SK-N-SH (cell line): Measurements from ENCODE around the gene ANGPTL4. TPM values are rescaled to one million over a fixed set of nuclear protein-coding genes. Genes with fewer than 3 reads are reported as not detected.

Experiments
- CTCF ChIA-PET: fragments of 300-600, 350-600 bp; formaldehyde crosslinking; extraction: SDS; loops from one replicate; lab custom pipeline; 2021; lab: Yijun Ruan, JAX
- POLR2A ChIA-PET: fragments of 350-600 bp; sonication (Branson Sonifier 250); formaldehyde crosslinking; extraction: SDS; loops from one replicate; lab custom pipeline; 2020; ENCODE audit warnings: antibody characterized with exemption, inconsistent platforms; lab: Yijun Ruan, JAX
- DNase-seq: peaks from one replicate; pipeline ENCODE4 v3.0.0; 2012
- H2AFZ ChIP-seq: fragments of 200-600 bp; sonication (generic); 2 replicates; pipeline ENCODE4 v1.8.1; 2016; ENCODE audit warnings: antibody characterized with exemption, mild to moderate bottlenecking, low read depth
- H3F3A ChIP-seq: fragments of 200-600 bp; sonication (generic); replicated peaks from 2 replicates; pipeline ENCODE3; 2016; ENCODE audit warnings: antibody characterized with exemption, mild to moderate bottlenecking; ENCODE audit not compliant: insufficient read depth
- H3K27ac ChIP-seq, 2 experiments: fragments of 200-500 bp in 1 of 2; fragments of 200-600 bp in 1 of 2; sonication (Bioruptor generic) in 1 of 2; sonication (generic), shearing (Covaris generic) in 1 of 2; 2 replicates each; pipeline versions ENCODE4 v1.5.1 to v1.6.1; 2014 to 2016; ENCODE audit warnings: low read depth in 2 of 2, inconsistent platforms in 1 of 2, low read length in 1 of 2, mild to moderate bottlenecking in 1 of 2, mixed read lengths in 1 of 2
- H3K27me3 ChIP-seq: fragments of 200-600 bp; sonication (generic), shearing (Covaris generic); 2 replicates; pipeline ENCODE4 v1.6.1; 2016; ENCODE audit warnings: mixed run types; ENCODE audit not compliant: insufficient read depth
- H3K36me3 ChIP-seq, 2 experiments: fragments of 200-500 bp in 1 of 2; fragments of 200-600 bp in 1 of 2; sonication (Bioruptor generic) in 1 of 2; sonication (generic) in 1 of 2; replicated peaks in 1 of 2; 2 replicates each; pipeline versions ENCODE3 to v1.5.1; 2014 to 2016; ENCODE audit warnings: low read length in 1 of 2, mild to moderate bottlenecking in 1 of 2; ENCODE audit not compliant: insufficient read depth in 2 of 2, control insufficient read depth in 1 of 2
- H3K4me1 ChIP-seq, 2 experiments: fragments of 200-500 bp in 1 of 2; fragments of 200-600 bp in 1 of 2; sonication (Bioruptor generic) in 1 of 2; sonication (generic), shearing (Covaris generic) in 1 of 2; 2 replicates each; pipeline versions ENCODE4 v1.5.1 to v1.6.1; 2014 to 2016; ENCODE audit warnings: low read depth in 1 of 2, low read length in 1 of 2, mixed run types in 1 of 2; ENCODE audit not compliant: insufficient read depth in 2 of 2, control insufficient read depth in 1 of 2
- H3K4me2 ChIP-seq: fragments of 200-600 bp; sonication (generic), shearing (Covaris generic); 2 replicates; pipeline ENCODE4 v1.6.1; 2017; ENCODE audit warnings: mixed run types
- H3K4me3 ChIP-seq, 2 experiments: fragments of 200-500 bp in 1 of 2; fragments of 200-600 bp in 1 of 2; sonication (Bioruptor generic) in 1 of 2; sonication (generic), shearing (Covaris generic) in 1 of 2; 2 replicates each; pipeline versions ENCODE4 v1.5.1 to v1.8.1; 2014 to 2016; ENCODE audit warnings: low read depth in 2 of 2, inconsistent platforms in 1 of 2, low read length in 1 of 2, mild to moderate bottlenecking in 1 of 2, mixed read lengths in 1 of 2, moderate library complexity in 1 of 2
- H3K79me2 ChIP-seq: fragments of 200-600 bp; sonication (generic); 2 replicates; pipeline ENCODE4 v1.8.1; 2017; ENCODE audit warnings: mild to moderate bottlenecking; ENCODE audit not compliant: insufficient read depth
- H3K9ac ChIP-seq: fragments of 200-600 bp; sonication (generic); 2 replicates; pipeline ENCODE4 v1.6.1; 2017; ENCODE audit warnings: mixed run types
- H3K9me2 ChIP-seq: fragments of 200-600 bp; sonication (generic); 2 replicates; pipeline ENCODE4 v1.6.1; 2017; ENCODE audit warnings: mixed run types
- H3K9me3 ChIP-seq: fragments of 200-600 bp; sonication (generic); 2 replicates; pipeline ENCODE4 v1.6.1; 2017; ENCODE audit warnings: mixed run types, mild to moderate bottlenecking, moderate library complexity
- H4K20me1 ChIP-seq: fragments of 200-600 bp; sonication (generic); 2 replicates; pipeline ENCODE4 v1.6.1; 2017; ENCODE audit warnings: mild to moderate bottlenecking, mixed run types; ENCODE audit not compliant: insufficient read depth
- CHD2 ChIP-seq: fragments of 150-350 bp; IDR thresholded peaks from 2 replicates; pipeline ENCODE4 v1.6.1; 2018; ENCODE audit warnings: low read length; ENCODE audit not compliant: partially characterized antibody
- ELF1 ChIP-seq: IDR thresholded peaks from 2 replicates; pipeline ENCODE4 v1.4.0; 2012
- EP300 ChIP-seq, 2 experiments: IDR thresholded peaks; 2 replicates each; pipeline versions ENCODE4 v1.4.0 to v1.6.1; 2012; ENCODE audit warnings: borderline replicate concordance in 1 of 2, low read depth in 1 of 2, low read length in 1 of 2
- FOSL2 ChIP-seq: IDR thresholded peaks from 2 replicates; pipeline ENCODE4 v1.4.0; 2012; ENCODE audit warnings: low read depth, mild to moderate bottlenecking, moderate library complexity, borderline replicate concordance
- FOXJ3 ChIP-seq: sonication (generic); formaldehyde crosslinking; IDR thresholded peaks from 2 replicates; pipeline ENCODE4 v1.5.1; 2020; ENCODE audit warnings: mild to moderate bottlenecking, missing genetic modification reagents
- GABPA ChIP-seq: IDR thresholded peaks from 2 replicates; pipeline ENCODE4 v1.4.0; 2012; ENCODE audit warnings: low read depth, mild to moderate bottlenecking
- GATA2 ChIP-seq: sonication (generic); formaldehyde crosslinking; IDR thresholded peaks from 2 replicates; pipeline ENCODE4 v1.5.0; 2020; ENCODE audit warnings: mild to moderate bottlenecking, missing genetic modification reagents
- MXI1 ChIP-seq: IDR thresholded peaks from 2 replicates; pipeline ENCODE4 v1.6.1; 2012; ENCODE audit warnings: mild to moderate bottlenecking, low read depth, low read length, improper control_type of control experiment
- REST ChIP-seq: IDR thresholded peaks from 2 replicates; pipeline ENCODE4 v1.6.1; 2012; ENCODE audit warnings: mild to moderate bottlenecking, low read depth, low read length, moderate library complexity
- RXRA ChIP-seq: IDR thresholded peaks from 2 replicates; pipeline ENCODE4 v1.4.0; 2012; ENCODE audit warnings: low read depth, mild to moderate bottlenecking, borderline replicate concordance
- SIN3A ChIP-seq: IDR thresholded peaks from 2 replicates; pipeline ENCODE4 v1.6.1; 2012; ENCODE audit warnings: low read depth, mild to moderate bottlenecking, low read length, moderate library complexity, borderline replicate concordance
- SMC3 ChIP-seq: IDR thresholded peaks from 2 replicates; pipeline ENCODE4 v1.6.1; 2012; ENCODE audit warnings: low read depth, low read length, improper control_type of control experiment
- TAF1 ChIP-seq: IDR thresholded peaks from 2 replicates; pipeline ENCODE4 v1.6.1; 2012; ENCODE audit warnings: low read depth, mild to moderate bottlenecking, low read length, moderate library complexity, borderline replicate concordance
- TEAD4 ChIP-seq: IDR thresholded peaks from 2 replicates; pipeline ENCODE4 v1.4.0; 2012; ENCODE audit warnings: mild to moderate bottlenecking, borderline replicate concordance; ENCODE audit not compliant: insufficient read depth
- YY1 ChIP-seq: IDR thresholded peaks from 2 replicates; pipeline ENCODE4 v1.4.0; 2012; ENCODE audit warnings: low read depth, mild to moderate bottlenecking
- WGBS: methylation state at CpG from one replicate; pipeline ENCODE4 v1.1.6; 2017; ENCODE audit warnings: low lambda C conversion rate; 5-methylcytosine and 5-hydroxymethylcytosine counted together
- polyA plus RNA-seq, 3 experiments: library from polyadenylated mRNA; depleted of rRNA; stranded (reverse); fragments of >200 nt; gene quantifications; 2 replicates each; pipeline ENCODE4 v1.2.3, GENCODE V29; 2012
- TF ChIP-seq, protein P1 (sequence below): fragments of 150-350 bp; IDR thresholded peaks from 2 replicates; pipeline ENCODE4 v1.6.1; 2016; ENCODE audit warnings: mild to moderate bottlenecking, low read depth, low read length
- TF ChIP-seq, protein P2 (sequence below): IDR thresholded peaks from 2 replicates; pipeline ENCODE4 v1.4.0; 2012; ENCODE audit warnings: low read depth
- TF ChIP-seq, protein P3 (sequence below): IDR thresholded peaks from 2 replicates; pipeline ENCODE4 v1.4.0; 2012; ENCODE audit warnings: low read depth, borderline replicate concordance

The ANGPTL4 gene
- polyA plus RNA-seq, 1 of the 3 experiments (the other 2 are of a cell fraction): 62.5 TPM

DNA sequence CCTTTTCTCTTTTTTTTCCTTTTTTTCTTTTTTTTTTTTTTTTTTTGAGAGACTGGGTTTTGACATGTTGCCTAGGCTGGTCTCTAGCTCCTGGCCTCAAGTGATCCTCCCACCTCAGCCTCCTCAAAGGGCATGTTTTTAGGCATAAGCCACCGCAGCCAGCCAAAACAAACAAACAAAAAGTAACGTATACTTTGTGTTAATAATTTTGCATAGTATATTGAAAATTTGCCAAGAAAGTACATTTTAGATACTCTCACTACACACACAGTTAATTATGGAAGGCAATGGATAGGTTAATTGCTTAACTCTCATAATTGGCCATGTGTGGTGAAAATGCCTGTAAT, 24.6 kb downstream of the ANGPTL4 start:
- no peaks in the 10 kb centered on the region for H3K9me3 ChIP-seq
- H3K4me3 ChIP-seq: no peak overlapping the region
- H3K9me2 ChIP-seq: no peaks in the 10 kb centered on the region
- H3F3A ChIP-seq: peaks cover 16% of the 10 kb centered on the region
- ChIA-PET CTCF (interaction anchor here (8.0 kb wide), 1 partner anchor 35 kb away, joined by 78 read pairs; no protein-coding TSS in a partner anchor), POLR2A (interaction anchor here (0.7 kb wide), 1 partner anchor 124 kb away, joined by 3 read pairs; no protein-coding TSS in a partner anchor)
- H3K4me1 ChIP-seq: peaks cover 14 to 28% of the 10 kb centered on the region in 2 experiments; a peak in 2 of 4 replicates
- peaks cover 44% of the 10 kb centered on the region for H3K79me2 ChIP-seq
- no peak overlapping the region for H2AFZ ChIP-seq
- H3K36me3 ChIP-seq: peaks cover 0 to 11% of the 10 kb centered on the region in 2 experiments
- H3K9ac ChIP-seq: no peak overlapping the region
- H3K27me3 ChIP-seq: no peaks in the 10 kb centered on the region
- peak overlapping the region; percentile 71; the same call in 1 of the 2 replicates for H3K4me2 ChIP-seq
- DNase-seq: no peak
- H4K20me1 ChIP-seq: peaks cover 28% of the 10 kb centered on the region
- 67% methylated on average over 2 of the region's 2 CpGs for WGBS
- H3K27ac ChIP-seq: no peak overlapping the region
- TF ChIP-seq REST (no peak), FOSL2 (no peak), EP300 (IDR thresholded peaks at IDR 0.05; ENCODE audit: borderline replicate concordance in 1 of 2, low read depth in 1 of 2, low read length in 1 of 2) (no peak), TEAD4 (no peak), GATA2 (CRISPR knock-in tag) (no peak)

GRCh38 chr19:8389891-8390616, 26.1 kb downstream of the ANGPTL4 start, which contains the start of gene RAB11B:
RAB11B (plus strand) TSS chr19:8390360; CDS start chr19:8390417, 57 bp downstream.
- Histone ChIP-seq H3K27ac (peak within 1 kb of the TSS; percentile 97 to 99), H3K9me3 (no peaks in the 10 kb centered on the region), H3K9me2 (no peaks in the 10 kb centered on the region), H3K9ac (peak within 1 kb of the TSS; percentile 100), H4K20me1 (peaks cover 43% of the 10 kb centered on the region), H3F3A (peaks cover 16% of the 10 kb centered on the region), H3K4me3 (peak within 1 kb of the TSS; percentile 86 to 91), H3K4me1 (peaks cover 14 to 31% of the 10 kb centered on the region in 2 experiments; a peak in 2 of 4 replicates), H3K27me3 (no peaks in the 10 kb centered on the region), H3K79me2 (peaks cover 59% of the 10 kb centered on the region), H2AFZ (peak within 1 kb of the TSS; percentile 86), H3K36me3 (peaks cover 0 to 11% of the 10 kb centered on the region in 2 experiments), H3K4me2 (peak within 1 kb of the TSS; percentile 94)
- CTCF ChIA-PET: interaction anchor here (0.7 to 8.0 kb wide), 2 partner anchors 36 to 116 kb away, joined by 4 to 78 read pairs; no protein-coding TSS in a partner anchor
- peak; percentile 92 for DNase-seq
- 0% methylated on average over 15 of the region's 70 CpGs for WGBS
- POLR2A ChIA-PET: interaction anchor here (0.7 to 1.9 kb wide), 6 partner anchors 12 to 123 kb away, joined by 3 to 4 read pairs (median 3); partner anchors contain the start of gene MARCHF2
- TF ChIP-seq FOXJ3 (CRISPR knock-in tag): no peak
- TF ChIP-seq, protein P1, sequence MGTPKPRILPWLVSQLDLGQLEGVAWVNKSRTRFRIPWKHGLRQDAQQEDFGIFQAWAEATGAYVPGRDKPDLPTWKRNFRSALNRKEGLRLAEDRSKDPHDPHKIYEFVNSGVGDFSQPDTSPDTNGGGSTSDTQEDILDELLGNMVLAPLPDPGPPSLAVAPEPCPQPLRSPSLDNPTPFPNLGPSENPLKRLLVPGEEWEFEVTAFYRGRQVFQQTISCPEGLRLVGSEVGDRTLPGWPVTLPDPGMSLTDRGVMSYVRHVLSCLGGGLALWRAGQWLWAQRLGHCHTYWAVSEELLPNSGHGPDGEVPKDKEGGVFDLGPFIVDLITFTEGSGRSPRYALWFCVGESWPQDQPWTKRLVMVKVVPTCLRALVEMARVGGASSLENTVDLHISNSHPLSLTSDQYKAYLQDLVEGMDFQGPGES: peak; percentile 95
- TF ChIP-seq EP300 (IDR thresholded peaks at IDR 0.05; ENCODE audit: borderline replicate concordance in 1 of 2, low read depth in 1 of 2, low read length in 1 of 2): no peak
- peak; percentile 95 for TF ChIP-seq CHD2
- peak; percentile 88 for TF ChIP-seq ELF1
- TF ChIP-seq RXRA: no peak
- TF ChIP-seq GATA2 (CRISPR knock-in tag): no peak
- TF ChIP-seq SIN3A: no peak
- peak; percentile 48 for TF ChIP-seq MXI1
- no peak for TF ChIP-seq YY1
- TF ChIP-seq GABPA: peak; percentile 95
- TF ChIP-seq, protein P2, sequence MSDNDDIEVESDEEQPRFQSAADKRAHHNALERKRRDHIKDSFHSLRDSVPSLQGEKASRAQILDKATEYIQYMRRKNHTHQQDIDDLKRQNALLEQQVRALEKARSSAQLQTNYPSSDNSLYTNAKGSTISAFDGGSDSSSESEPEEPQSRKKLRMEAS: peak; percentile 32; the same call in 1 of the 2 replicates
- TF ChIP-seq SMC3: no peak
- TF ChIP-seq TAF1: peak; percentile 40; the same call in 1 of the 2 replicates
- TF ChIP-seq, protein P3, sequence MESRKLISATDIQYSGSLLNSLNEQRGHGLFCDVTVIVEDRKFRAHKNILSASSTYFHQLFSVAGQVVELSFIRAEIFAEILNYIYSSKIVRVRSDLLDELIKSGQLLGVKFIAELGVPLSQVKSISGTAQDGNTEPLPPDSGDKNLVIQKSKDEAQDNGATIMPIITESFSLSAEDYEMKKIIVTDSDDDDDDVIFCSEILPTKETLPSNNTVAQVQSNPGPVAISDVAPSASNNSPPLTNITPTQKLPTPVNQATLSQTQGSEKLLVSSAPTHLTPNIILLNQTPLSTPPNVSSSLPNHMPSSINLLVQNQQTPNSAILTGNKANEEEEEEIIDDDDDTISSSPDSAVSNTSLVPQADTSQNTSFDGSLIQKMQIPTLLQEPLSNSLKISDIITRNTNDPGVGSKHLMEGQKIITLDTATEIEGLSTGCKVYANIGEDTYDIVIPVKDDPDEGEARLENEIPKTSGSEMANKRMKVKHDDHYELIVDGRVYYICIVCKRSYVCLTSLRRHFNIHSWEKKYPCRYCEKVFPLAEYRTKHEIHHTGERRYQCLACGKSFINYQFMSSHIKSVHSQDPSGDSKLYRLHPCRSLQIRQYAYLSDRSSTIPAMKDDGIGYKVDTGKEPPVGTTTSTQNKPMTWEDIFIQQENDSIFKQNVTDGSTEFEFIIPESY: peak; percentile 70; the same call in 1 of the 2 replicates
